AG09319 (cell line): Measurements from ENCODE around the gene FZR1.

Experiments
- DNase-seq: peaks from one replicate; pipeline ENCODE4 v3.0.0-alpha.2; 2010; ENCODE audit warnings: low read depth; ENCODE audit errors: extremely low read depth
- TF ChIP-seq, protein P1 (sequence below): IDR thresholded peaks from 2 replicates; pipeline ENCODE4 v1.5.1; 2011; ENCODE audit warnings: low read depth, mild to moderate bottlenecking, inconsistent platforms, low read length, moderate library complexity

Gene FZR1

DNA sequence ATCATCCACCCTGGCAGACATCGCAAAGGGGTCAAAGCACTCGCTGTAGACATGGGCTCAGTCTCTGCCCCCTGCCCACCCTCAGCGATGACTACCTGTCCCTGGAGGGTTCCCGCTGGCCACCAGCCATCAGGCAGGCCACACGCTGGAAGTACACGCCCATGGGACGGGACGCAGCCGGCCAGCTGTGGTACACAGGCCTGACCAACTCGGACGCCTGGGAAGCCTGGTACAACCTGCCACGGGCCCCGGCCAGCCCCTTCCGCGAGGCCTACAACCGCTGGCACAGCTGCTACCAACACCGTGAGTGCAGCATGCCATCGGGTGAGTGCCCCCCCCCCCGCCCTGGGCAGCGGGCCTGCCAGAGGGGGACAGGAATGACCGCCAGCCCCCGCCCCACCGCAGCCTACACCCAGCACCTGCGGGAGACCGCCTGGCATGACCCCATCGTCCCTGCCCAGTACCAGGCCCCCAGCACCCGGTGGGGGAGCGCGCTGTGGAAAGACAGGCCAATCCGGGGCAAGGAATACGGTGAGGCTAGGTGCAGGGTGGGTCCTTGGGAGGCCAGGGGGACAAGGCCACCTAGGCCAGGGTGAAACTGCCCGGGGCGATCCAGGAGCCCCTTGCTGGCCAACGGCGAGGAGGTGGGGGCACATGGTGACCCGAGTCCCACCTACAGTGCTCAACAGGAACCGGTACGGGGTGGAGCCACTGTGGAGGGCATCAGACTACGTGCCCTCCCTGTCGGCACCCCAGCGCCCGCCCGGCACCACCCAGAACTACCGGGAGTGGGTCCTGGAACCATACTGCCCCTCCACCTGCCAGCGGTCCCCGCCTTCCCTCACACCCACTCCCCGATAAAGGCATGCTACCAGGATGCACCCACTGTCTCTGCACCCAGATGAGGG is 37.3 kb downstream of the FZR1 start:
- DNase-seq = no peak
- TF ChIP-seq, protein P1, sequence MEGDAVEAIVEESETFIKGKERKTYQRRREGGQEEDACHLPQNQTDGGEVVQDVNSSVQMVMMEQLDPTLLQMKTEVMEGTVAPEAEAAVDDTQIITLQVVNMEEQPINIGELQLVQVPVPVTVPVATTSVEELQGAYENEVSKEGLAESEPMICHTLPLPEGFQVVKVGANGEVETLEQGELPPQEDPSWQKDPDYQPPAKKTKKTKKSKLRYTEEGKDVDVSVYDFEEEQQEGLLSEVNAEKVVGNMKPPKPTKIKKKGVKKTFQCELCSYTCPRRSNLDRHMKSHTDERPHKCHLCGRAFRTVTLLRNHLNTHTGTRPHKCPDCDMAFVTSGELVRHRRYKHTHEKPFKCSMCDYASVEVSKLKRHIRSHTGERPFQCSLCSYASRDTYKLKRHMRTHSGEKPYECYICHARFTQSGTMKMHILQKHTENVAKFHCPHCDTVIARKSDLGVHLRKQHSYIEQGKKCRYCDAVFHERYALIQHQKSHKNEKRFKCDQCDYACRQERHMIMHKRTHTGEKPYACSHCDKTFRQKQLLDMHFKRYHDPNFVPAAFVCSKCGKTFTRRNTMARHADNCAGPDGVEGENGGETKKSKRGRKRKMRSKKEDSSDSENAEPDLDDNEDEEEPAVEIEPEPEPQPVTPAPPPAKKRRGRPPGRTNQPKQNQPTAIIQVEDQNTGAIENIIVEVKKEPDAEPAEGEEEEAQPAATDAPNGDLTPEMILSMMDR = no peak

DNA sequence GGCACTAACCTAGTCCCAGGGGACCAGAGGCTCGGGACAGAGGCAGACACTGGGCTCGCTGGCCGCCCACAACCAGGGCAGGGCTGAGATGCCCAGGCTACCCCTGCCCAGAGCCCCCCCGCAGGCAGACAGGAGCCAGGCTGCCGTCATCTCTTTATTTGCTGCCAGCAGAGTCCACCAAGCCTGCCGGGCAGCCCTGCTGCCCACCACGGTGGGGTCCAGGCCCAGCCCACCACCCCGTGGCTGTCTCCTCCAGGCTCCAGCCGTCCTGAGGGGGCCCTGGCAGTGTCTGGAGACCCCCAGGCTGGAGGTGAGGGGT is 37.9 kb downstream of the FZR1 start:
- TF ChIP-seq, protein P1 = no peak
- no peak for DNase-seq

DNA sequence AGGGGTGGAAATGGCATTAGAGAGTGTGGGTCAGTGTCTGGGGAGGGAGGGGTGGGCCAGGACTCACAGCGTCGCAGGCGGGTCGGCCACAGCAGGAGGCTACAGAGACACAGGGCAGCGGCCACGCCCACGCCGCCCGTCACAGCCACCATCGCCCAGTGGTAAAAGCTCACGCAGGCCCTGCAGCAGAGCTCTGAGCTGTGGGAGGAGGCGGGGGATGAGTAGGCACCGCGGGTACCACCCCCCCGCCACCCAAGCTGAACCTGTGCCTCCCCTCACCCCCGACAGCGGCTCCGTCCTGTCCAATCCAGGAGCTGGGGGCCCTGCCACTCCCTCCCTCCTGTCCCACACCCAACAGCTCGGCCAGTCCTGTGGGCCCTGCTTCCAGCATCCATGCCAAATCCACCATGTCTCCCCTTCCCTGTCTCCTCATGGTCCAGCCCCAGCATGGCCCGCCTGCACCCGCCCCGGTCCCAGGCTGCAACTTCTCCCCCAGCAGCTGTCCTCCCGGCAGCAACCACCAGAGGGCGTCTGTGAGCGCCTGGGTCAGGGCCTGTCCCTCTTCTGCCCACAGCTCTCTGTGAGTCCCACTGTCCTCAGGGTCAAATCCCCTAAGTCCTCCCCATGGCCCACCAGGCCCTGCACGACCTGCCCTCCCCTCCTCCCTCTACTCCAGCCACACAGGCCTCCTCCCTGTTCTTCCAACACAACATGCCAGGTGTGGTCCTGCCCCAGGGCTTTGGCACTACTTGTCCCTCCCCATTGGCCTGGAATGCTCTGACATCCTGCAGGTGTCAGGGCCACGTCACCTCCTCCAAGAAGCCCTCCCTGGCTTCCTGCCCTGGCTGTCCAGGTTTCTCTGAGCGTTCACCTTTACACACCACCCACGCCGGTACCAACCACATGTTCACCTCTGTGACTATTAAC is 38.9 kb downstream of the FZR1 start:
- TF ChIP-seq, protein P1 = peak; percentile 96
- no peak for DNase-seq

DNA sequence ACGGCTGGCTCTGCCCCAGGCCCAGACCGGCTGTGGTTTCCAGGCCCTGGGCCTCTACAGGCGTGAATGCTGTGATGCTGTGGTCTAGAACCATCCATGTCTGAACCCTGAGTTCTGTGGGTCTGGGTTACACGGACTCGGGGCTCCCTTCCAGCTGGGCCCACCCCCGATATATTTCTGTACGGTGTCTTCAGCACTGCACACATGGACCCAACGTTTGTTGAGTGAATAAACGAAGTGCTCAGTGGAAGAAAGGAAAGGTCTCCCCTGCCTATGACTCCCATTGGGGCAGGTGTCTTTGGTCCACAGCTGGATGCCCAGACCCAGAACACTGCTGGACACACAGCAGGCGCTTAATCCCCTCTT is 39.5 kb downstream of the FZR1 start:
- DNase-seq = no peak
- TF ChIP-seq, protein P1 = no peak

DNA sequence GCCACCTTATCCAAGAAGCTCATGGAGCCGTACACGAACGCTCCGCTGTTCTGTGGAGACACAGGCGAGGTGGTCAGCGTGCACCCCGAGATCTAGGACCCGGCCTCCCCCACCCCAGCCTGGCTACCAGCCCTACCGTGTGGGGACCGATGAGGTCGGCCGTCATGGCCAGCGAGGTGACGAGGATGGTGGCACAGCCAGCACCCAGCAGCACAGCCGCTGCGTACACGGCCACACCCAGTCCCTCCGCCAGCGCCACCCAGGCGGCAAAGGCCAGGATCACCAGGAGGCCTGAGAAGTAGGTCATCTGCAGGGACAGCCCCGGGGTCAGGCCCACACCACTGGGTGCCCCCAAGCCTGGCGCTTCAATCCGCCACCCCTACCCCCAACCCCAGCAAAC is 40.0 kb downstream of the FZR1 start:
- DNase-seq = no peak
- TF ChIP-seq, protein P1 = no peak

DNA sequence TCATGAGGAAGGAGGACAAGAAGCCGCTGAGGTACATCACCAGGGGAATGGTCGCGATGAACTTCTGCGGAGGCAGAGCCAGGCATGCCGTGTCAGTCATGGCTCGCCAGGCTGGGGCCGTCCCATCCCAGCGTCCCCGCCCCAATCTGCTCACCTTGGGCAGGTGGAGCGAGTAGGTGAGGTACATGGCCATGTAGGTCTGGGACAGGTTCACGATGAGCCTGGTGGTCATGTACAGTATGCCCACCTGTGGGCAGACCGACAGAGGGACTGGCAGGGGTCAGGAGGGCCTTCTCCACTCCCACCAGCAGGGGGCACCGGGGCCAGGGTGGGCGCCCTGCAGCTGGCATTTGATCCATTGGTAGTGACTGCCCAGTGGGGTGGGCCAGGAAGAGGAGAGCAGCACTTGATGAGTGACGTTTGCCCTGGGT is 41.2 kb downstream of the FZR1 start:
- TF ChIP-seq, protein P1 = peak; percentile 54
- DNase-seq = no peak
